Liver (tissue), 2 donors: ENCODE data around the gene IRAG1.

Experiments
- CTCF ChIP-seq: fragments of 150-350 bp; IDR thresholded peaks from 2 replicates; pipeline ENCODE4 v1.5.1; 2017; ENCODE audit warnings: improper control_type of control experiment, low read depth, low read length; ENCODE audit not compliant: missing input control
- FOXA1 ChIP-seq: IDR thresholded peaks from 2 replicates; pipeline ENCODE4 v1.6.1; 2016; ENCODE audit warnings: antibody characterized with exemption
- REST ChIP-seq: IDR thresholded peaks from 2 replicates; pipeline ENCODE4 v1.6.1; 2016; ENCODE audit warnings: antibody characterized with exemption, mild to moderate bottlenecking
- donor health status: healthy.

DNA sequence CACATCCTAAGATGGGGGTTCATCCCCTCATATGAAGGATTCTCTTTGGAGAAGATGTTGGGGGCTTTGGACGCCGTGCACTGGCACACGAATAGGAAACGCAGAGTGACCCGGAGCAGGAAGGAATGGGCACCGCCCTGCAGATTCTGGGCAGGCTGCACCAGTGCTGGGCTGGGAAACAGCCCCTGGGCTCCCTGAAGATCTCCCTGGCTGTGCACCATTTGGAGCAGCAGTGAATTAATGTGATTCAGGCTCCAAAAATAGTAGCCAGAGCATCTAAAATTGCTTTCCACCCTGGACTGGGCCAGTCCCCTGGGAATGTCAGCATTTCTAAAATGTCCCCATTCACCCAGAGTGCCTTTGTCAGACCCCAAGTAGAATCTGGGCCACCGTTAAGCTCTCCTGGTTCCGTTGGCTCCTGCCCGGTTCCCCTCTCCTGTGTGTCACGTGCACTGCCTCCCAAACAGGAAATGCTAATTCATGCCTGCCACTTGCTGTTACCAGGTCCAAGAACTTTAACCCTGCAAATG, 18.6 kb downstream of the IRAG1 start:
- TF ChIP-seq CTCF, result no peak
- TF ChIP-seq FOXA1, result no peak
- no peak for TF ChIP-seq REST
